HepG2 (cell line): ENCODE results near the gene NF2. TPM values are rescaled to one million over a fixed set of nuclear protein-coding genes. Genes with fewer than 3 reads are reported as not detected.

Source experiments
- ATAC-seq: fragments of 200-7000 bp; cut with Tn5 transposase; 3 replicates; pipeline ENCODE4 v1.9.1; 2020; ENCODE audit warnings: mild to moderate bottlenecking, moderate library complexity
- BruUV-seq: library from RNA; stranded (reverse); fragments of 400-500 nt; replicated peaks from 2 replicates; lab custom pipeline; 2021; lab: Mats Ljungman, UMichigan
- CTCF ChIA-PET: fragments of 300-600 bp; formaldehyde crosslinking; extraction: SDS; loops from one replicate; lab custom pipeline; 2021; ENCODE audit warnings: low total read pairs, inconsistent platforms, low intra/inter-chr PET ratio; lab: Yijun Ruan, JAX
- POLR2A ChIA-PET: fragments of 350-600 bp; sonication (Branson Sonifier 250); formaldehyde crosslinking; loops from one replicate; lab custom pipeline; 2020; ENCODE audit warnings: antibody characterized with exemption, inconsistent platforms; lab: Yijun Ruan, JAX
- DNase-seq: peaks from one replicate; pipeline ENCODE4 v3.0.0-alpha.2; 2015; ENCODE audit warnings: low spot score
- FAIRE-seq: peaks from 3 replicates; lab custom pipeline; 2011; peaks lifted over from hg19 to GRCh38; lab: Jason Lieb, UNC
- H2AFZ ChIP-seq: one replicate; pipeline ENCODE4 v1.6.1; 2011; ENCODE audit warnings: low read length, inconsistent platforms
- H3K27ac ChIP-seq: fragments of 300-600 bp; 3 replicates; pipeline ENCODE4 v1.8.0; 2011; ENCODE audit warnings: mixed run types, mild to moderate bottlenecking, mixed read lengths, low read length, inconsistent platforms; ENCODE audit not compliant: insufficient read depth; ENCODE audit errors: extremely low read length
- H3K27me3 ChIP-seq, 2 experiments: fragments of 200-600 bp in 1 of 2; 2 replicates in 1 of 2; 3 replicates in 1 of 2; pipeline versions ENCODE4 v1.6.0 to v1.8.0; 2011; ENCODE audit warnings: low read length in 2 of 2, mild to moderate bottlenecking in 2 of 2, moderate library complexity in 2 of 2, inconsistent platforms in 1 of 2; ENCODE audit not compliant: insufficient read depth in 2 of 2, control insufficient read depth in 1 of 2
- H3K36me3 ChIP-seq, 2 experiments: fragments of 200-600 bp in 1 of 2; replicated peaks in 1 of 2; 2 replicates in 1 of 2; 3 replicates in 1 of 2; pipeline versions ENCODE4 v1.5.1 to v1.8.0; 2011; ENCODE audit warnings: low read length in 2 of 2, inconsistent platforms in 1 of 2; ENCODE audit not compliant: insufficient read depth in 2 of 2, control insufficient read depth in 1 of 2
- H3K4me1 ChIP-seq: 2 replicates; pipeline ENCODE4 v1.5.1; 2012; ENCODE audit warnings: low read length, inconsistent platforms; ENCODE audit not compliant: insufficient read depth
- H3K4me2 ChIP-seq: 2 replicates; pipeline ENCODE4 v1.6.0; 2011; ENCODE audit warnings: low read depth, low read length, inconsistent platforms
- H3K4me3 ChIP-seq, 3 experiments: fragments of 200-600 bp in 1 of 3; sonication (generic), shearing (Covaris generic) in 1 of 3; replicated peaks in 1 of 3; 2 replicates each; pipeline ENCODE4 v1.5.1; 2011 to 2016; ENCODE audit warnings: low read length in 3 of 3, inconsistent platforms in 2 of 3, low read depth in 2 of 3, mild to moderate bottlenecking in 2 of 3, control low read depth in 1 of 3, mixed read lengths in 1 of 3; ENCODE audit not compliant: insufficient read depth in 1 of 3
- H3K79me2 ChIP-seq: one replicate; pipeline ENCODE4 v1.6.1; 2011; ENCODE audit warnings: low read length, inconsistent platforms; ENCODE audit not compliant: insufficient read depth
- H3K9ac ChIP-seq: 2 replicates; pipeline ENCODE4 v1.6.0; 2011; ENCODE audit warnings: mild to moderate bottlenecking, low read depth, low read length, inconsistent platforms; ENCODE audit not compliant: insufficient read depth
- H3K9me3 ChIP-seq: 2 replicates; pipeline ENCODE4 v1.5.1; 2012; ENCODE audit warnings: mild to moderate bottlenecking, low read length
- H4K20me1 ChIP-seq: 2 replicates; pipeline ENCODE4 v1.6.0; 2011; ENCODE audit warnings: inconsistent platforms, mild to moderate bottlenecking, low read length, moderate library complexity; ENCODE audit not compliant: insufficient read depth
- BRCA1 ChIP-seq: sonication (generic); formaldehyde crosslinking; IDR thresholded peaks from 2 replicates; pipeline ENCODE4 v1.4.0; 2020; ENCODE audit warnings: missing genetic modification reagents
- CTCF ChIP-seq: sonication (generic); formaldehyde crosslinking; IDR thresholded peaks from 2 replicates; pipeline ENCODE4 v1.5.0; 2020; ENCODE audit warnings: mild to moderate bottlenecking, missing genetic modification reagents, moderate library complexity
- KLF15 ChIP-seq: sonication (generic); formaldehyde crosslinking; IDR thresholded peaks from 2 replicates; pipeline ENCODE4 v1.8.1; 2023; ENCODE audit warnings: borderline replicate concordance, mild to moderate bottlenecking, inconsistent platforms, missing genetic modification reagents, mixed read lengths
- LBX2 ChIP-seq: sonication (generic); formaldehyde crosslinking; IDR thresholded peaks from 2 replicates; pipeline ENCODE4 v1.5.0; 2020; ENCODE audit warnings: missing genetic modification reagents, mild to moderate bottlenecking, borderline replicate concordance
- RAD51 ChIP-seq: fragments of 450-650 bp; IDR thresholded peaks from 2 replicates; pipeline ENCODE4 v1.6.1; 2016; ENCODE audit warnings: borderline replicate concordance
- STAT5B ChIP-seq: sonication (generic); formaldehyde crosslinking; IDR thresholded peaks from 2 replicates; pipeline ENCODE4 v1.4.0; 2020; ENCODE audit warnings: missing genetic modification reagents
- TBL1XR1 ChIP-seq: fragments of 150-350 bp; IDR thresholded peaks from 2 replicates; pipeline ENCODE4 v1.6.1; 2014; ENCODE audit warnings: borderline replicate concordance, low read length; ENCODE audit not compliant: partially characterized antibody
- TFAP4 ChIP-seq: sonication (generic); IDR thresholded peaks from 2 replicates; pipeline ENCODE4 v1.6.1; 2016; ENCODE audit warnings: low read depth, borderline replicate concordance
- ZNF296 ChIP-seq: sonication (generic); formaldehyde crosslinking; conservative IDR thresholded peaks from 2 replicates; pipeline ENCODE4 v1.5.0; 2020; ENCODE audit warnings: mild to moderate bottlenecking, missing genetic modification reagents
- ZNF546 ChIP-seq: sonication (generic); formaldehyde crosslinking; conservative IDR thresholded peaks from 2 replicates; pipeline ENCODE4 v1.8.1; 2023; ENCODE audit warnings: mild to moderate bottlenecking, missing genetic modification reagents
- ZNF652 ChIP-seq: IDR thresholded peaks from 2 replicates; pipeline ENCODE4 v1.6.1; 2016; ENCODE audit warnings: low read depth, borderline replicate concordance
- WGBS: methylation state at CpG from one replicate; pipeline ENCODE4 v1.1.6; 2017; ENCODE audit warnings: low lambda C conversion rate; 5-methylcytosine and 5-hydroxymethylcytosine counted together
- in situ Hi-C: cut with HindIII; loops from 2 replicates; pipeline ENCODE4 v1.10.0; 2017; ENCODE audit warnings: low pct_unique_long_range_greater_than_20kb; ENCODE audit not compliant: extremely low pct_ligation_motif_present
- intact Hi-C: fragments of 100-400 bp; cut with micrococcal nuclease; formaldehyde crosslinking; loops from one replicate; pipeline ENCODE4 v1.10.0; 2022; ENCODE audit not compliant: unreplicated experiment
- polyA plus RNA-seq, 8 experiments: library from polyadenylated mRNA; depleted of rRNA in 3 of 8; stranded (reverse) in 7 of 8; unstranded in 1 of 8; fragments of >200 nt; fragmentation: Illumina TruSeq in 4 of 8; extraction: Trizol in 4 of 8; gene quantifications; 2 replicates each; pipeline versions ENCODE4 v1.2.1 to v1.2.3, GENCODE V29; 2011 to 2016; ENCODE audit warnings: low read depth in 4 of 8, missing spikeins in 1 of 8, mixed read lengths in 1 of 8; ENCODE audit not compliant: insufficient read depth in 1 of 8
- total RNA-seq, 5 experiments: library from RNA; depleted of rRNA; stranded (reverse); fragments of >200 nt; fragmentation: Illumina TruSeq; extraction: Trizol; gene quantifications; 2 replicates each; pipeline ENCODE4 v1.2.3, GENCODE V29; 2016; ENCODE audit warnings: low read depth in 1 of 5
- TF ChIP-seq, protein P1 (sequence below): sonication (generic); formaldehyde crosslinking; IDR thresholded peaks from 2 replicates; pipeline ENCODE4 v1.5.0; 2020; ENCODE audit warnings: missing genetic modification reagents
- TF ChIP-seq, protein P2 (sequence below): sonication (generic); formaldehyde crosslinking; IDR thresholded peaks from 2 replicates; pipeline ENCODE4 v1.8.0; 2022; ENCODE audit warnings: mild to moderate bottlenecking, missing genetic modification reagents

NF2 gene
- total and polyA plus RNA-seq, 2 of the 13 experiments (the other 11 are each of a cell fraction or from before 2014, with no cell fraction given) = 9.3 to 33.3 TPM

- Histone ChIP-seq H3K36me3 (no peaks in the 10 kb centered on the region), H3K27ac (no peak overlapping the region), H3K9ac (no peak overlapping the region), H3K4me2 (no peak overlapping the region), H3K9me3 (no peaks in the 10 kb centered on the region), H2AFZ (no peak overlapping the region), H3K4me3 (no peak overlapping the region), H3K27me3 (no peaks in the 10 kb centered on the region), H3K79me2 (peaks cover 49% of the 10 kb centered on the region), H3K4me1 (peaks cover 24% of the 10 kb centered on the region), H4K20me1 (peaks cover 4% of the 10 kb centered on the region; the same call in 1 of the 2 replicates)
- no peak for ATAC-seq
- ChIA-PET POLR2A (interaction anchor here (1.4 kb wide), 1 partner anchor 33 kb away, joined by 4 read pairs; no protein-coding TSS in a partner anchor), CTCF (no interaction called here)
- 94% methylated on average over 6 of the region's 6 CpGs for WGBS
- BruUV-seq = no TSS peak
- in situ Hi-C loops (loop anchor here (10.0 kb wide), 1 partner anchor 454 kb away; the partner anchor contains the start of gene HORMAD2), intact Hi-C loops (no loop called here)
- FAIRE-seq = no peak
- no peak for DNase-seq
- TF ChIP-seq ZNF546 (no peak), CTCF (CRISPR knock-in tag) (no peak), ZNF296 (CRISPR knock-in tag) (no peak), STAT5B (CRISPR knock-in tag) (no peak), RAD51 (no peak), TFAP4 (no peak), ZNF652 (CRISPR knock-in tag) (no peak), BRCA1 (CRISPR knock-in tag) (no peak), KLF15 (no peak), TBL1XR1 (no peak), LBX2 (CRISPR knock-in tag) (no peak)
- TF ChIP-seq, protein P1, sequence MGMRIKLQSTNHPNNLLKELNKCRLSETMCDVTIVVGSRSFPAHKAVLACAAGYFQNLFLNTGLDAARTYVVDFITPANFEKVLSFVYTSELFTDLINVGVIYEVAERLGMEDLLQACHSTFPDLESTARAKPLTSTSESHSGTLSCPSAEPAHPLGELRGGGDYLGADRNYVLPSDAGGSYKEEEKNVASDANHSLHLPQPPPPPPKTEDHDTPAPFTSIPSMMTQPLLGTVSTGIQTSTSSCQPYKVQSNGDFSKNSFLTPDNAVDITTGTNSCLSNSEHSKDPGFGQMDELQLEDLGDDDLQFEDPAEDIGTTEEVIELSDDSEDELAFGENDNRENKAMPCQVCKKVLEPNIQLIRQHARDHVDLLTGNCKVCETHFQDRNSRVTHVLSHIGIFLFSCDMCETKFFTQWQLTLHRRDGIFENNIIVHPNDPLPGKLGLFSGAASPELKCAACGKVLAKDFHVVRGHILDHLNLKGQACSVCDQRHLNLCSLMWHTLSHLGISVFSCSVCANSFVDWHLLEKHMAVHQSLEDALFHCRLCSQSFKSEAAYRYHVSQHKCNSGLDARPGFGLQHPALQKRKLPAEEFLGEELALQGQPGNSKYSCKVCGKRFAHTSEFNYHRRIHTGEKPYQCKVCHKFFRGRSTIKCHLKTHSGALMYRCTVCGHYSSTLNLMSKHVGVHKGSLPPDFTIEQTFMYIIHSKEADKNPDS (CRISPR knock-in tag) = no peak
- TF ChIP-seq, protein P2, sequence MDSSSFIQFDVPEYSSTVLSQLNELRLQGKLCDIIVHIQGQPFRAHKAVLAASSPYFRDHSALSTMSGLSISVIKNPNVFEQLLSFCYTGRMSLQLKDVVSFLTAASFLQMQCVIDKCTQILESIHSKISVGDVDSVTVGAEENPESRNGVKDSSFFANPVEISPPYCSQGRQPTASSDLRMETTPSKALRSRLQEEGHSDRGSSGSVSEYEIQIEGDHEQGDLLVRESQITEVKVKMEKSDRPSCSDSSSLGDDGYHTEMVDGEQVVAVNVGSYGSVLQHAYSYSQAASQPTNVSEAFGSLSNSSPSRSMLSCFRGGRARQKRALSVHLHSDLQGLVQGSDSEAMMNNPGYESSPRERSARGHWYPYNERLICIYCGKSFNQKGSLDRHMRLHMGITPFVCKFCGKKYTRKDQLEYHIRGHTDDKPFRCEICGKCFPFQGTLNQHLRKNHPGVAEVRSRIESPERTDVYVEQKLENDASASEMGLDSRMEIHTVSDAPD (CRISPR knock-in tag) = no peak
Observed at GRCh38 chr22:29630987-29631386, 27.6 kb downstream of the NF2 start.
